Measurements from ENCODE around the gene MYRIP. TPM values are rescaled to one million over a fixed set of nuclear protein-coding genes. Genes with fewer than 3 reads are reported as not detected.

MYRIP gene
- total and polyA plus RNA-seq, 2 of the 4 experiments (the other 2 are of a cell fraction) = not detected

DNA sequence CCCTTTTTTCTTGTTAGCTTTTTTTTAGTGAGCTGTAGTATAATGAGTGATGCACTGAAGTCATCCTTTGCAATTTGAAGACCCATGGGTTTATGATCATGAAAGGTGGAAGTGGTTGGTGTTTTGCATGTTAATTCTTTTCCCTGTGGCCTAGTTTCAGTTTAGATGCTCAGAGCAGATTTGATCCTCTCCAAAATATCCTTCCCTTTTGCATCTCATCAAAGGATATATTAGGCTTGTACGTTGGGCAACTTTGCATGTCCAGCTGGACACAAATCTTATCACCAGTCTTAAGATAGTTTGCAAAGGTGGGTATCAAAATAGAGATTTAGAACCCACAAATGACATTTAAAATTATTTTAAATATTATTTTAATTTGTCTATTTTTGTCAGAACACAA lies 72.7 kb downstream of the MYRIP start:
- BruUV-seq (replicated peaks) = no TSS peak

More for the DNA sequence above, 72.7 kb downstream of the MYRIP start:
- POLR2A ChIA-PET (ENCODE audit: unreplicated experiment) = no interaction called here
- Histone ChIP-seq H2AK9ac (replicated peaks; ENCODE audit: low read depth, low read length, poor library complexity) (no peak overlapping the region), H3K18ac (ENCODE audit: low read depth, low read length) (no peak overlapping the region), H2BK15ac (ENCODE audit: low read depth, low read length) (no peak overlapping the region), H4K20me1 (ENCODE audit: insufficient read depth, low read length) (no peaks in the 10 kb centered on the region), H3K79me1 (ENCODE audit: low read depth in 1 of 2, low read length in 2 of 2) (no peaks in the 10 kb centered on the region), H4K8ac (ENCODE audit: low read depth in 2 of 2, low read length in 2 of 2) (no peak overlapping the region), H4K5ac (ENCODE audit: low read depth, low read length) (no peak overlapping the region), H3K23ac (ENCODE audit: low read depth, low read length) (no peak overlapping the region), H2BK120ac (ENCODE audit: low read depth, low read length) (no peak overlapping the region), H3K27ac (ENCODE audit: insufficient read depth, low read length) (no peak overlapping the region), H2AFZ (replicated peaks; ENCODE audit: low read length, poor library complexity) (no peak overlapping the region), H3K4me3 (ENCODE audit: insufficient read depth, low read depth, low read length) (no peak overlapping the region), H2BK20ac (ENCODE audit: low read depth, low read length) (no peak overlapping the region), H3K4ac (ENCODE audit: low read depth, low read length) (no peak overlapping the region), H3K56ac (ENCODE audit: extremely low read depth, insufficient read depth, low read length) (no peak overlapping the region), H3K4me2 (ENCODE audit: low read depth, low read length) (no peak overlapping the region), H3K9ac (ENCODE audit: low read depth, low read length) (no peak overlapping the region), H3K36me3 (ENCODE audit: control insufficient read depth, insufficient read depth, low read length) (no peaks in the 10 kb centered on the region), H2AK5ac (ENCODE audit: low read depth, low read length) (no peak overlapping the region), H4K91ac (ENCODE audit: insufficient read depth, low read depth, low read length) (no peak overlapping the region), H3K27me3 (ENCODE audit: control insufficient read depth, insufficient read depth, low read length) (no peaks in the 10 kb centered on the region), H2BK5ac (ENCODE audit: low read depth, low read length, poor library complexity, severe bottlenecking) (no peak overlapping the region), H3K9me3 (ENCODE audit: control insufficient read depth, insufficient read depth, low read length) (peaks cover 2% of the 10 kb centered on the region; the same call in 1 of the 2 replicates), H3K4me1 (ENCODE audit: control insufficient read depth, insufficient read depth, low read length) (no peaks in the 10 kb centered on the region), H3K14ac (replicated peaks; ENCODE audit: low read depth, low read length) (no peak overlapping the region), H3K9me1 (ENCODE audit: insufficient read depth, low read length) (no peaks in the 10 kb centered on the region)
- in situ Hi-C loops (cut with MboI; ENCODE audit: low sequenced_read_pairs) (no loop called here), intact Hi-C loops (cut with micrococcal nuclease) (no loop called here), dilution Hi-C loops (cut with HindIII; ENCODE audit: low sequenced_read_pairs, unreplicated experiment) (no loop called here)
- no CpG with 5 or more reads among the region's 1 CpG for WGBS, 2 experiments (ENCODE audit: extremely low coverage in 2 of 2, insufficient read length in 1 of 2)
- TF ChIP-seq CHD1 (IDR thresholded peaks at IDR 0.05; ENCODE audit: low read depth, low read length) (no peak), MAFK (IDR thresholded peaks at IDR 0.05; ENCODE audit: low read depth, low read length) (no peak), RAD21 (IDR thresholded peaks at IDR 0.05; ENCODE audit: low read length) (no peak), SMC3 (IDR thresholded peaks at IDR 0.05; ENCODE audit: low read depth, low read length) (no peak)
- TF ChIP-seq, protein P1, sequence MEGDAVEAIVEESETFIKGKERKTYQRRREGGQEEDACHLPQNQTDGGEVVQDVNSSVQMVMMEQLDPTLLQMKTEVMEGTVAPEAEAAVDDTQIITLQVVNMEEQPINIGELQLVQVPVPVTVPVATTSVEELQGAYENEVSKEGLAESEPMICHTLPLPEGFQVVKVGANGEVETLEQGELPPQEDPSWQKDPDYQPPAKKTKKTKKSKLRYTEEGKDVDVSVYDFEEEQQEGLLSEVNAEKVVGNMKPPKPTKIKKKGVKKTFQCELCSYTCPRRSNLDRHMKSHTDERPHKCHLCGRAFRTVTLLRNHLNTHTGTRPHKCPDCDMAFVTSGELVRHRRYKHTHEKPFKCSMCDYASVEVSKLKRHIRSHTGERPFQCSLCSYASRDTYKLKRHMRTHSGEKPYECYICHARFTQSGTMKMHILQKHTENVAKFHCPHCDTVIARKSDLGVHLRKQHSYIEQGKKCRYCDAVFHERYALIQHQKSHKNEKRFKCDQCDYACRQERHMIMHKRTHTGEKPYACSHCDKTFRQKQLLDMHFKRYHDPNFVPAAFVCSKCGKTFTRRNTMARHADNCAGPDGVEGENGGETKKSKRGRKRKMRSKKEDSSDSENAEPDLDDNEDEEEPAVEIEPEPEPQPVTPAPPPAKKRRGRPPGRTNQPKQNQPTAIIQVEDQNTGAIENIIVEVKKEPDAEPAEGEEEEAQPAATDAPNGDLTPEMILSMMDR (conservative IDR thresholded peaks at IDR 0.05; ENCODE audit: low read depth, low read length) = no peak
- CTCF ChIA-PET = no interaction called here
- ATAC-seq (ENCODE audit: low read depth) = no peak
- DNase-seq = no peak
